ENCODE results near the gene TOM1L2.
"Not testable (repeated sequence)": the region's sequence is repeated elsewhere in the genome, so short reads cannot be mapped to it uniquely, and the experiment has no call there.

The TOM1L2 gene

DNA sequence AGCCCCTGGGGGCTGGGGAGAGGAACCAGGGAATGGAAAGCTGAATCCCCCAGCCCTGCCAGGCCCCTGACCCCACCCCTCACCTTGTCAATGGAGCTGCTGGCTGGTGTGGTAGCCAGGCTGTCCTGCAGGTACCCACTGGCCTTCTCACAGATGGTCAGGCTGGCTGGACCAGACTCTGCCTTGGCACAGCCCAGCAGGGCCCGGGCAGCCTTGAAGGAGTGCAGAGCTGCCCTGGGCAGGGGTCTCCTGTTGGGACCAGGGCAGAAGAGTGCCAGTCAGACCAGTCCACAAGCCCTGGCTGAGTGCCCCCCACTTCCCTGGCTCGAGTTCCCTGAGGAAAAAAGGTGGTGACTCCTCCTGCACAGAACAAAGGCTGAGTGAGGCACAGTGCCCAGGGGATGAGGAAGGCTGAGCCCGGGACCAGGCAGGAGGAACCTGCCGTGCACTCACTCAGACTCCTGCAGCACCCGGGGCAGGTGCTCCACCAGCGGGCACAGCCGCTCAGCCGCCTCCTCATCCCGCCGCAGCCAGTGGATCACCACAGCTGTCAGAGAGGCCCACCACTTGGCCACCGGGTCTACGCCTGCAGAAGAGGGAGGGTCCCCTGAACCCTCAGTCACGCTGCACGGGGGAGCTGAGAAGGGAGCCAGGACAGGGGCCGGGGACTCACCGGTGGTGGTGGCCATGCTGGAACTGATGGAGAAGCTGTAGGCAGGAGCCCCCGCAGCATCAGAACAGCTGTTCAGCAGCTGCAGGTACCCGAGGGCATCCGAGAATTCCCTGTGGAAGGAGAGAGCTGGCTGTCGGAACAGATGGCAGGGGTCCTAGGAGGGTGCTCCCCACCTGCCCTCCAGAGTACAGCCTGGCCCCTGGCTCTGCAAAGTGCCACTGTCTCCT lies 157.8 kb downstream of the TOM1L2 start:
- DNase-seq, result peak; percentile 40

DNA sequence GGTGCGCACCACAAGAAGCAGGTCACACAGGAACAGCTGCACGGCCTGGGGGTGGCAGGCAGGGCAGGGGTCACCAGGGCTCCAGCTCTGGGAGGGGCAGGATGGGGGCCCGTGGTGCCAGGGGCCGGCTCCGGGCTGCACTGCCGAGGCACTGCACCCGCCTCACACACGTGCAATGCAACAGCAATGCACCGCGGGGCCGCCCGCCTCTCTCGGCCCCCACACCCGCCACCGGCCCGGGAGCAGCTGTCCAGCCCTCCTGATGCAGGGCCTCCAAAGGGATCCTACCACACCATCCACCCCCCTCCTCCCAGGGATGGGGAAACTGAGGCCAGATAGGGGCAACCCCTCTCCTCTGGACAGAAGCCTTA lies 158.5 kb downstream of the TOM1L2 start:
- no peak for DNase-seq

DNA sequence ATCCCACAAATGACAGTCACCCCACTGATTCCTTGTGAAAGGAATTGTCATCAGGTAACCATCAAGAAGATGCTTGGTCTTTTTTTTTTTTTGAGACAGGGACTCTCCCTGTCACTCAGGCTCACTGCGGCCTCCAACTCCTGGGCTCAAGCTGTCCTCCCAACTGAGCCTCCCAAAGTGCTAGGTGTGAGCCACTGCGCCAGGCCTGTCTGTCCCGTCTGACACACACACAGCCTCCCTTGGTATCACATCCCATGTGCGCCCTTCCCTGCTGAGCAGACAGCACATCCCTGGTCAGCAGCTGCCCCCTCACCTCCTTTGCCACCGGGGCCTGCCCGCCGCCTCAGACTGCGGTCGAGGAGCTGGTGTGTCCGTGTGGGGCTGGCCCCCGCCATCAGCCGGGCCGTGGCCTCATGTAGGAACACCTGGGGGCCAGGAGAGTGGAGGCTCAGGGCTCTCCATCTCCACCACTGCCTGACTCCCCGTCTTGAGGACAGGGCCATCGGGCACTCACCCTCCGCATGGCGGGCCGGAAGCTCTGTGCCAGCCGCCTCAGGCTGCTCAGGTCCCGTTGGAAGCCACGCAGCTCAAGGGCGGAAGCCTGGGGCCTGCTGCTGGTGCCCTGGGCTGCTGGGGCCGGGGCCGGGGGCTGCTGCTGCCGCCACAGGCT lies 159.0 kb downstream of the TOM1L2 start:
- DNase-seq, result no peak

DNA sequence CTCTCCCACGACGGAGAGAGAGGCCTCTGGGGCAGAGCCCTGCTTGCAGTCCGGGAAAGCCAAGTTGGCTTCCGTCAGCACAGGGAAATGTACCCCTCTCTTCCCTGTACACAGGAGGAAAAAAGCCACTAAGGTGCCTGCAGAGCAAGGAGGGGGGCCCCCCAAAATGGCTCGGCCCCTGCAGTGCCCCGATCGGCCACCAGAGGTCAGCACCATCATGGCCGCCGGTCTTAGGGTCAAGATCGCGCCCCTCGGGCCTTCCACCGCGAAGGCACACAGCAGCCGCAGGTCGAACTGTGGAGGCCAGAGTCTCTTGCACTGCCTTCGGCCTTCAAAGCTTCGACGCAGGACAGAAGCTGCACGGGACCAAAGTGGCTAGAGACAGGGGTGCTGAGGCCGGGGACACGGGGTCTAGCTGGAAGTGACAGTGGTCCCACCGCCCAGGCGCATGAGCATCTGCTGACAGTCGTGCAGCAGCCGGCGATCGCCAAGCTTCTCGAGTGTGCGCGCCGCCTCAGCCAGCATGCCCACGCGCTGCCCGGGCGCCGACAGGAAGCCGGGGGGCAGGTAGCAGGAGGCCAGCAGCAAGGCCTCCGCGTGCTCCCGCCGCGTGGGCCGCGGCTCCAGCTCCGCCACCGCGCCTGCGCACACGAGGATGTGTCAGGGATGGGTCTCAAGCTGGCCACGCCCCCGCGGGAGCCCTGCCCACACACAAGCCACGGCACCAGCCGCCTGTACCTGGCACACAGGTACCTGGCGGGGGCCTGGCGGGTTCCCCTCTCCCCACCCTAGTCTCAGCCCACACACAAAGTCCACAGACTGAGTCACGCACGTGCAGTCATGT lies 159.8 kb downstream of the TOM1L2 start:
- peak; percentile 95 for DNase-seq

DNA sequence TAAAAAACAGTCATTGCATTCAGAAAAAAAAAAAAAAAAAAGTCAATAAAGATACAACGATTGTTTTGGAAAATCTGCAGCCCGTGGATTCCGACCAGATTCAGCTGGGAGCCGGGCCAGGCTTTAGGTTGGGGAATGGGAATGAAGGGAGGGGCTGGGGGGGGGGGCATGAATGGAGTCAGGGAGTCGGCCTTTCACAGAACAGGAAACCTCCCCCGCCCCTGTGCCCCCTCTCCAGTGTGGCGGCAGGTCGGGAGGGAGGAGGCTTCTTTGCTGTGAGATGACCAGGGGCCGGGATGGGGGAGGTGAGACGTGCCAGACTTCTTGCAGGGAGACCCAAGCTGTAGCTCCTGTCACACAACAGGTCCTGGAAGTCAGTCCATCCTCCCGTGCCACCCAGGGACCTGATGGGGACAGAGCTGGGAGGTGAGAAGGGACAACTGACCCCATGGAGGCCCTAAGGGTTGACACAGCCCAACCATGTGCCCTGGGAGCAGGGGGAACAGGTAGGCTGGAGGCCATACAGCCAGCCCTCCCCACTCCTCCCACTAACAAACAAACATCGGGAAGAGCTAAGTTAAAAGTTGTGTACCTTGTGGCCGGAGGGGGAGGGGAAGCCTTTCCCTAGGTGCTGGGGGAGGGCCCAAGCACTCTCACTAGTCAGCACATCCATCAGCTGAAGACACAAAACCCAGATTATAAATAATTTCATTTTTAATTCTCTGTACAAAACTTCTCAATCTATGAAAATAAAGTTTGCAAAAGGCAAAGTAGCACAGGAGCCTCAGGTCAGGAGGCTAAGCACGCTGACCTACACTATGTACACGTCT lies 160.6 kb downstream of the TOM1L2 start:
- DNase-seq, result peak; percentile 28

GRCh38 chr17:17810895-17811248 lies 161.3 kb downstream of the TOM1L2 start:
- no peak for DNase-seq

DNA sequence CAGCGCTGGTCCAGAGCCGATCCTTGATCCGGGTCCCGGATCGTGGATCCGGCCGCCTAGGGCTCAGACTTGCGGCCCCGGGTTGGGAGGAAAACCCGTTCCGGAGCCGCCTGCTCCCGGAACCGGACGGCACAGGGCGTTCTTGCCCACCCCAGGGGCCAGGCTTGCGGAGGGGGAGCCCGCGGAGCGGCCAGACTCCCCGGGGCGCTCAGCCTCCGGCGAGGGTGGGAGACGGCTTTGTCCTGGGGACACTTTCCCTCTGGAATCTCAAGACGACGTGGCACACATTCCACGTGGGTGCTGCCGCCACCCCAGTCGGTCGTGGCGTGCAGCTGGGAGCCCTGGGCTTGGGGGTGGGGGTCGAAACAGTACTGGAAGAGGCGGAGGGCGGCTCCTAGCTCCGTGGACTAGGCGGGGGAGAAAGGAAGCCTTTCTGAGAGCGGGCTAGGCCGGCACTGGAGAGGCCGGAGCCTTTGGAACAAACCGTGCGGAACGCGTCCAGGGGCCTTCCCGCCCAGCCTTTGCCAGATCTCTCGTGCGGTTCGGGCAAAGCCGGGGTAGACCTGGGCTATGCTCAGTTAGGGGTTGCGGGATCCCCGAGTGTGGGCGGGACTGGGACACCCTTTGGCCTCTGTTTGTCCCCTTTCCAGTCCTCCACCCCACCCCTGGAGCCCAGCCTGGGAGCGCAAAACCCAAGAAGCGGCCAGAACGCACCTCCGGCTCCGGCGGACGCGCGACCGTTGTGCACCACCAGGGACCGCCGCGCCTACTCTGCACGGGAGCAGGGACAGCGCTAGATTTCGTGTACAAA lies 161.9 kb downstream of the TOM1L2 start:
- DNase-seq, result peak; percentile 93

GRCh38 chr17:17809531-17810083 lies 162.6 kb downstream of the TOM1L2 start:
- no peak for DNase-seq

DNA sequence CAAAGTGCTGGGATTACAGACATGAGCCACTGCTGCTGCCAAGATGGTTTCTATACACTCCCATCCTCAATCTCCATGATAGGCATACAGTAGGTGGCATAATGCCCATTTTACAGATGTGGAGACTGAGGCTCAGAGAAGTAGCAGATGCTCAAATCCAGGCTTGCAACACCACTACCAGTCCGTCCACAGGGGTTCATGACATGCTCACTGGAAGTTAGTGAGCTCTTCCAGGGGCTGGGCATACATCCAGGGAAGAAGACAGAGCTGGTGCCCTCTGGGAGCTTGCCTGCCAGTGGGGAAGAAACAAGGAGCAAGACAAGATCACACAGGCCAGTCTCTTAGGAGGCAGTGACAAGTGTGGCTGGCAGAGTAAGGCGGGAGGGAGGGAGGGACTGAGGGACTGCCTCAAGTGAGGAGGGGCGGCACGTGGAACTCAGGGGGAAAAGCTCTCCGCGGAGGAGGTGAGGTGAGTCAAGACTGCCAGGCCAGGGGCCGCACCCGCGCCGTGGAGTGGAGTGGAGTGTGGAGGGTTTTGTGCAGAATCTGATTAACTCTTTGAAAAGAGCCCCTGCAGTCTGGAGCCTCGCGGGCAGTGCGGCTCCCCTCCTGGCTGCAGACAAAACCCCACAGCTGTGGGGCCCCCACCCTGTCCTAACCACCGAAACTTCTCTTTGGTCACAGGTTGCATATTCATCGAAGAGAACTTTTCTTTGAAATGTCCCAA lies 163.3 kb downstream of the TOM1L2 start:
- peak; percentile 39 for DNase-seq

GRCh38 chr17:17808200-17808599 lies 164.0 kb downstream of the TOM1L2 start:
- not testable (repeated sequence) for DNase-seq

- no peak for DNase-seq
These were observed 164.8 kb downstream of the TOM1L2 start for GRCh38 chr17:17807440-17807839.

DNA sequence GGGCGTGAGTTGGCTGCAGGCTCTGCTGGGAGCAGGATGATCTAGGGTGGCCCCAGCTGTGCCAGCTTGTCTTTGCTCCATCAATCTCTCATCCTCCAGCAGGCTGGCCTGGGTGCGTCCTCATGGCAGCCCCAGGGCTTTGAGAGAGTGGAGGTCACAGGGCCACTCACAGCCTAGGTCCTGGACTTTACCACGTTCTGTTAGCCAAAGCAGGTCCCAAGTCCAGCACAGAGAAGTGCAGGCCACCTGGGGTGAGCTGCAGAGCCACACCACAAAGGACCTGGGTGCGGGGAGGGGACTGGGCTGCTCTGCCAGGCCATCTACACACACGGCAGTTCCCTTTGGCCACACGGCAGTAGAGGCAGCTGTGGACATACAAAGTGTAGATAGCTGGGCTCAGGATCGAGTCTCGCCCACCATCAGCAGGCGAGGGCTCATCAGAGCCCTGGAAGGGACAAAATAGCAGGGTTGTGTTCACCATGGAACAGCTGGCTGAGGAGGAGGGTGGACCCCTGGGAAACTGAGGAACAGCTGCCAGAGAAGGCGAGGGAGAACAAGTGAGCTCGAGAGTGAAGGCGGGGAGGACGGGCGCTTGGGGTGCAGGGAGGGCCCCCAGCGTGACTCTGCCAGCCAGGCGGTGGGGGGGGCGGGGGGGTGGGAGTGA lies 165.5 kb downstream of the TOM1L2 start:
- DNase-seq, result no peak

DNA sequence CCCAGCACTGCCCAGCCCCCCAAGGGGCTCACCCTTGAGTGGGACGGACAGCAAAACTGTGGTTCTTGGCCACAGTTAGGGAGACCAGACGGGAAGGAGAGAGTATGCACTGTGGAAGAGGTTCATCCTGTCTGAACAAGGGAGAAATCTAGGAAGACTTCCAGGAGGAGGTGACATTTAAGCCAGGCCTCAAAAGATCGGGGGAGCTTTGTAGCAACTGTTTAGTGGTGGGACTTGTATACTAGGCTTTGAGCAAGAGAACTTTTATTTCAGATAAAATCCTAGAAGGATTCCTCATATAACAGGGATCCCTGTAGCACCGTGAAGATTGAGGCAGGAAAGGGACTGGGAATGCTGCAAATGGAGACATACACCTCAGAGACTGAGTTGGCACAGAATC lies 166.2 kb downstream of the TOM1L2 start:
- no peak for DNase-seq

DNA sequence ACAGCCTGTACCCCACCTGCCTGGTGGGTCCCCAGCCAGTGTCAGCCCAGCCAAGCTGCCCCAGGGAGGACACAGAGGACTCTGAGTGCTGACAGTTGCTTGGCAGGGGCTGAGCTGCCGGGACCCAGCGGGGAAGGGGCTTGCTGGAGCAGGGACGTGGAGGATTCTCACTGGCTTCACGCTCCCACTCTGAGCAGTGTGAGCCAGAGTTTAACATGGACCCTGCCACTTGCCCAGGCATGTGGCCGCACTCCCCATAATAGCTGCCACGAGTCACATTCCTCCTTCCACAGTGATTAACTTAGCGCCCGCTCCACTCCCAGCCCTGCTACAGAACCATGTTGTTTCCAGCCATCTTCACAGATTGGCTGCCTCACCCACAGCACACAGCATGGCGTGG lies 166.6 kb downstream of the TOM1L2 start:
- DNase-seq, result no peak

DNA sequence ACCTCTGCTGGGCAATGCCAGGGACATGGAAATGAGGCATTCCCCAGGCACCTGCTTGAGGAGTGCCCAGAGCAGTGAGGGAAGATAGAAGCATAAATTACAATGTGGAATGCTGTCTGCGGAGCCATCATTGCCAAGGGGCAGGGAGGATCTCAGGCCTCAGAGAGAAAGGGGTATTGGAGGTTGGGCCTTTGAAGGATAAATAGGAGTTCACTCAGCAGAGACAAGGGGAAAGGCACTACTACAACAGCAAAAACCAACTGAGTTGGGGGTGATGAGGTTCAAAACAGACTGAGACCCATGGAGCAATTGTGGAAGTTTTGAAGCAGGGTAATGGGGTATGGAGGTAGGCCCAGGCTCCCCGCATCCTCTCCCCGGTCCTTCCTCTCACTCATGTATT lies 168.2 kb downstream of the TOM1L2 start:
- no peak for DNase-seq

DNA sequence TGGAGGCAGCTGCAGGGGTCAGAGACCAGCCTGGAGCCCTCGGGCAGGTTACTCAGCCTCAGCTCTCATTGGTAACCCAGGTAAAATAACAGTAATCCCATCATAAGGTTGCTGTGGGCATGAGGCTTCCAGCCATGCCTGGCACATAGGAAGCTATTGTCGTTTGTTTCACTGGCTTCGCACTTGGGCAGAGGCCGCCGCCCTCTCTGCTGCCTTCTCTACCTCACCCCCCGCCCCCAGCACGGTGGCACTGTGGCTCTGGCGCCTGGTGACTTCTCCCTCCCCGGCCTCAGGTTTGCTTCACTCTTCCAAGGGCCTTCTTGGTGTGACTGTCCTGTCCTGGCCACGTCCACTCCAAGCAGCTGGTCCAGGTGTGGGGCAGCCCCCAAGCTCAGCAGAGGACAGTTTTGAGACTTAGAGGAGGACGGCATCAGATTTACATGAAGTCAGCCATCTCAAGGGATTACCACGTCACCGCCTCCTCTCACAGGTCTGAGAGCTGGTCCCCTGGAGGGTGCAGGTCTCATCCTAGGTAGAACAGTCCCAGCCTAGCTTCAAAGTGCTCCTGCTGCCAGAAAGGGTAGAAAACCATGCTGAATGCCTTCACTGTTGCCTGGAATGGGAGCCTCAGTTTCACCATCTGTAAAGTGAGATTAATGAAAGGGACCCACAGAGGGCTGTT lies 170.3 kb downstream of the TOM1L2 start:
- no peak for DNase-seq

- no peak for DNase-seq
These were observed 171.6 kb downstream of the TOM1L2 start for GRCh38 chr17:17800504-17801021.

GRCh38 chr17:17798573-17799255 lies 173.5 kb downstream of the TOM1L2 start:
- DNase-seq, result no peak
